Left kidney (tissue), 2 donors: ENCODE data around the gene NPTXR. TPM values are rescaled to one million over a fixed set of nuclear protein-coding genes. Genes with fewer than 3 reads are reported as not detected.
A peak's percentile ranks its signal among the peaks of the same experiment; 100 is the strongest.
"Not testable (repeated sequence)": the region's sequence is repeated elsewhere in the genome, so short reads cannot be mapped to it uniquely, and the experiment has no call there.

Experiments
- DNase-seq: peaks from one replicate; pipeline ENCODE4 v3.0.0-alpha.2; 2013
- polyA plus RNA-seq: library from polyadenylated mRNA; unstranded; fragments of 120-200 nt; gene quantifications from one replicate; pipeline ENCODE4 v1.2.1, GENCODE V29; 2013; ENCODE audit not compliant: insufficient read length

NPTXR gene
- polyA plus RNA-seq, 1 donor = 4.2 TPM

DNA sequence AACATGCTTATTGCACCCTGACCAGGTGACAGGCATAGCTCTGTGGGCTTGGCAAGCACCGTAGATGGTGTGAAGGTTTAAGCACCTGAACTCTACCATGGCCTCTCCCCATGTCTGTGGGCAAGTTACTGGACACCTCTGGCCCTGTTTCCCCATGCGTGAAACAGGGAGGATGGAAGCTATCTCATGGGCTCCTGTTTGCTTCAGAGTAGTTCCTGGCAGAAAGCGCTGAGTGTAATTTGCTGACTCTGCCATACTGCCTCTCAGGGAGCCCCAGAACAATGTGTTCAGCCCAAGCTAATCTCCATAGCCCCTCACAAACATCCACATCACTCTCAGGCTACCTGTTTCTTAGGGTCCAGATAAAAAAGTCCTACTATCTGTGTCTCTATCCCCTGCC lies 25.8 kb upstream of the NPTXR start:
- DNase-seq = no peak

GRCh38 chr22:38868886-38869381 lies 25.1 kb upstream of the NPTXR start:
- peak; percentile 68 for DNase-seq

GRCh38 chr22:38868286-38868721 lies 24.5 kb upstream of the NPTXR start:
- no peak for DNase-seq

DNA sequence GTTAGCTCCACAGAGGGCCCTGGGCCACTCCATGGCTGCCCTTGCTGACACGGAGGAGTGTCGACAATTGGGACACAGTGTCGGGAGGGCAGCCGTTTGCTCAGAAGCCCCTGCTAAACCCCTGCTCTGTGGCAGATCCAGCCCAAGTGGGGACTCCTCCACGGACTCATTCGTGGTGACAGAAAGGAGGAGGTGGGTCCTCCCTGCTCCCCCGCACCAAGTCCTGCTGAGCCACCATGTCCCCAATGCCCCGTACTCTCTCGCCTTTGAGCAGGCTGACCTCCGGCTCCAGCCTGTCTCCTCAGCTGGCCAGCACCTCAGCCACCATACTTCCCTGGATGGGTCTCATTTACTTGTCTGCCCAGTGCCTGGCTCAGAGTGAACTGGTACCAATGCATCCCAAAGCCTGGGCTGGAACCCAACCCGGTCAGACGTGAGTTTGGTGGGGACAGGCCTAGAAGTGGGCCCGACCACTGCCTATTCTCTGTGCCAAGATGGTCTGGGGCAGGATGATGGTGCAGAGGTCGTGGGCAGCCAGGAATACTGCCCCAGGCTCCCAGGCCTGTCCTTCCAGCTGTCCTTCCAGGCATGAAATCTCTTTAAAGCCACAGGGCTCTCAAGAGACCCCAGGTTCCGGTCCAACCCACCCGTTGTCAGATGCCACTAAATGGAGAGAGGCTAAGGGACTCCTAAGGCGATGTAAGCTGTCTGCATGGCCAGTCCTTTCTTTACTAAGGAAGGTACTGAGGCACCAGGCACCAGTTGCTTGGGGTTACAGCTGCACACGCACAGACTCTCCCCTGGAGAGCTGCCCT lies 23.9 kb upstream of the NPTXR start:
- no peak for DNase-seq

DNA sequence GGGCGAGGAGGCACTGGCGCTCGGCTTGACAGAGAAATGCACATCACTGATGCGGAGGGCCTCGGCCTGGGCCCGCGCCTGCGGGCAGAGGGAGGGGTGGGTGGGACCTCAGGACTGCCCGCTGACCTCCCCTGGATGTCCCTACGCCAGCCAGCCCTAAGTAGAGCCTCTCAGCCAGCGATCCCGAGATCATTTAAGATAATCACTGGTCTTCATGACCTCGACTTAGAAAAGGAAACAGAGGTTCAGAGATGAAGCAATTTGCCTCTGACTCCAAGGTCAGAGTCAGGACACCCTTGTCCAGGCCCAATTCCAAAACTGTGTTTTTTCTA lies 23.3 kb upstream of the NPTXR start:
- DNase-seq = no peak

DNA sequence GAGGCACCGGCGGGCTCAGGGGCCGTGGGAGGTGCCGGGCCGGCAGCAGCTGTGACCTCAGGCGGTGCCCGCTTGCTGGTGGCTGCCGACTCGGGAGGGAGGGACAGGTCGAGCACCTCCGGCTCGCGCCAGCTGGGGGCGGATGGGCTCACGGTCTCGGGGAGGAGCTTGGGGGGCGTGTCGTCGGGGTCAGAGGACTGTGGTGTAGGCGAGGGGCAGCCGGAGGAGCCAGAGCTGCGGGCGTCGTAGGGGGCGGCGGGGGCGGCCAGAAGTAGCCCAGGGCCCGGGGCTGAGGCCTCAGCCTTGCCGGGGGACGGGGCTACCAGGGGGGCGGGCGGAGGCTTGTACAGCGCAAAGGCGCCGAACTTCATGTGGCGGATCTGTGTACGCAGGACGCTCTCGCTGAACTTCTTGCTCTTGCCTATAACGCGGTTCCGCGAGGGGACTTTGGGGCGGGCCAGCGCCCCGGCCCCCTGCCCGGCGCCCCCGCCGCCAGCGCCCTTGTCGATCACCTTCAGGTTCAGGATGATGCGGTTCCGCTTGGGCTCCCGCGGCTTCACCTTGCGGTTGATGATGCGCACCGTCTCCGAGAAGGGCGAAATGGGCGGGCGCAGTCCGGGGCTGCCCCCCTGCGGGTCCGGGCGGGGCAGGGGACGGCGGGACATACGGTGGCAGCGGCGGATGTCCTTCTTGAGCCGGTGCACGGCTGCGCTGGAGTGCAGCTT lies 22.7 kb upstream of the NPTXR start:
- peak; percentile 60 for DNase-seq

DNA sequence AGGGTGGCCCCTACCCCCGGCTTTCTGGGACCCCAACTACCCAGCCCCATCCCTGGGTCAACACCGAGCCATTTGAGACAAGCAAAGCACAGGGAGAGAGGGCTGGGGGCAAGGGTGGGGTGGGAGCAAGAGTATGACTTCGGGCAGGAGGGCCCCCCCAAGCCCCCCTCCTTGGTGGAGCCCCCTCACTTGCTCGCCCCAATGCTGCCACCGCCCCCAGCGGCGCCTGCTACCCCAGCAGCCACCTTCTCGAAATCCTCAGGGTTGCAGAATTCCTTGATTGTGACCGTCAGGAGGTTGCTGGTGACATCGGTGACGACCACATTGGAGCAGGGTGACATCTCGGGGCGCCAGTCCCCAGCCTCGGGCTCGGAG lies 22.2 kb upstream of the NPTXR start:
- DNase-seq = no peak

GRCh38 chr22:38865201-38866023 lies 21.6 kb upstream of the NPTXR start:
- DNase-seq = no peak

- DNase-seq = no peak
These were observed 20.7 kb upstream of the NPTXR start for GRCh38 chr22:38864361-38865191.

DNA sequence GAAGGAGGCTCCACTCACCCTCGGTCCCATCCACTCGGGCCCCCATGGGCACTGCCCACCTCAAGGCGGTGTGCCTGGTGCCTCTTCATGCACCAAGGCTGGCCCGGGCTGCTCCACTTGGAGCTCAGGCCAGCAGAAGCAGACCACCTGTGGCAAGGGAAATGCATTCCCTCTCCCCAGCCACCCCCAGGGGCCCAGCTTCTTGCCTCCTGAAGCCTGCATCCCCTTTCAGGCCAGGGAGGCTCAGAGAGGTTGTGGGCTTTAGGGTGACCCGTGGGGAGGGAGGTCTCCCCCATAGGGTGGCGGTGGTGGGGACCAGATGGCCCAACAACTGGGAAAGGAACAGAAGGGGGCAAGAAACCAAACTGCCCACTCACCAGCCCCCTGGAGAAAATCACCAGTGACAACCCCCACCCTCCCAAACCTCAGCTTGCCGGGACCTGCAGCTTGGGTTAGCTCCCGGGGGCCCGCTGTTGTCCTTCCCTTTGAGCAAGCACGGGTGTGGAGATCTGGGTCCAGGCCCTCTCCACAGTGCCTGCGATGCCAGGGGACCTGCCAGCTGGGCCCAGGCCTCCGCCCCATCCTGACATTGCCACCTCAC lies 19.8 kb upstream of the NPTXR start:
- DNase-seq = no peak

DNA sequence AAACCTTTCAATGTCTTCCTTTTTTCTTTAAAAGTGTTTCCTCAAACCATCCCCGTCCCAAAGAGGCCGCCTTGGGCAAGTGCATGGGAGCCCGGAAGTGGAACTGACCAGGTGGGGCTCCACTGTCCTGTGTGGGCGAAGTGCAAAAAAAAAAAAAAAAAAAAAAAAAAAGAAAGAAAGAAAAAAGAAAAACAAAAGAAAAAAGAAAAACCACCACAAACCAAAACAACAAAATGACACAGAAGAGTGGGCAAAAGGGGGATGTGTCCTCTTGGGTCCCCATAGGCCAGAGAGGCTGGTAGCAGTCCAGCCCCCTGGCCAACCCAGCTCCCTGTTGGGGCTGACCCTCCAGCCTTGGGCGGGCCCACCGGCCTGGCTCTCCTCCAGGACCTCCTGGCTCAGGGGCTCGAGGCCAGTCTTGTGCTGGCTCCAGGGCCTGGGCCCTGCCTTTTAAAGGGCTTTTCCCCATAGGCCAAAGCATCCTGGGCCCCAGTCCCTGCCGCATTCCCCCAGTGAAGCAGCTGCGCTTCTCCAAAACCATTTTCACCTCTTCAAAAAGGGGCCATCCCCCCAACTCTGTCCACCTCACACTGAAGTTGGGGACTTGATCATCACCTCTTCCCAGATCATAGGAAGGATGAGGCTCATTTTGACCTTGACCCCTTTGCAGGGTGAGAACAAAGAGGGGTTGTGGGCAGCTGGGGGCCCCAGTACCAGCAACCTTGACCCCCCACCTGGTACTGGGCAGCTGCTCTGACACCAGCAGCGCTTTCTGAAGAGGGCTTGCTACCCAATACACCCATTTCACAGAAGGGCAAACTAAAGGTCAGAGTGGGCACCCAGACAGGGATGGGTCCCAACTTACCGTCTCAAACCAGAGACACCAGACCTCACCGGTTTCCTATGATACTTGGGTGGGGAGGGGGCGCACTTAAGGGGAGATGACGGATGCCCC lies 18.8 kb upstream of the NPTXR start:
- DNase-seq = no peak

DNA sequence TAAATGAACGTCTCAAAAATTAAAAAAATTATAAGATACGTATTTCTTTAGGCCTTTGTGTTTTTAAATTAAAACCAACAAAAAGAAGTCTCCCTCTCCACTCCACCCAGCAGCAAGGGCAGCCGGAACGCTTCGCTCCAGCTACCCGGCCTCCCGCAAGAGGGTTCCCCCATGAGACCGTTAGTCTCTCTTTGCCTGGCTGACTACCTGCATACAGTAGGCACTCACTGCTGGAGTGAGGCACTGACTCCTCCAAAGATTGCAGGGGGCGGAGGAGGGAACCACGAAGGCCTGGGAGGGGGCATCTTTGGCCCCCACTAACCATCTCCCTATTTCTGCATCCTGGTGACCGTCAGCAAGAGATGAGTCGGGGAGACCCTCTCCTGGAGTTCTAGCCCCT lies 18.1 kb upstream of the NPTXR start:
- DNase-seq = no peak

GRCh38 chr22:38861170-38861876 lies 17.5 kb upstream of the NPTXR start:
- DNase-seq = no peak

DNA sequence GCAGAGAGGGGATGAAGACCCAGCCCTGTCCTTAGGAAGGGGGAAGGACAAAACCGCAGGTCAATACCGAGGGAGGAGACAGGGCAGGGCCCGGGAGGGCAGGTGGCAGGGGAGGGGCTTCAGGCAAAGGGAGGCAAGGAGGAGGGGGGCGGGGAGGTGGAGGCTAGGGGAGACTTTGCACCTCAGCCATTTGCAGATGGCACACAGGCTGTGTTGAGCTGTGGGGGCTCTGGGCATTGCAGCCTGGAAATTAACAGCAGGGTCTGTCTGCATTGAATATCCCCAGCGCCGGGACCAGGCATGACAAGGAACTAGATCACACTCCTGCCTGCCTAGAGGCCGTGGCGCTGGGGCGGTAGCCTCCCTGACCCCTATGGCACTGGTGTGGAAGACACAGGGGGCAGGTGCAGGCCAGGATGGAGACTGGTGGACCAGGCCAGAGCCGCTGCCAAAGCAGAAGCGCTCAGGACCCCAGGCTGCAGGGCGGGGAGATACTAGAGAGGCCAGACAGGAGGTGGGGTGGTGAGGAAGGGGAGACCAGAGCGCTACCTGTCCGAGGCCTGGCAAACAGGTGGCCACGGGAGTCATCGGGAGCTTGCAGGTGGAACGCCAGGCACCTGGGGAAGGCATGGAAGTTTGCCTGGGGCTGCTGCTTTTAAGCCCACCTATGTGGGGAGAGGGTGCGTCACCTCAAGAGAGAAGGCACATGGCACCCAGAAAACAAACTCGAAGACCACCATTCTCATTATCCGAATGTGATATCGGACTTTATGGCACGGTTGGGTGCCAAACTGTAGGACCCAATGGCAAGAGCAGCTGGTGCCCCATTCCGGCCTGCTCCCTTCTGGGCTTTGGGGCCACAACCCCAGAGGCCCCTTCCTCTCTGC lies 16.7 kb upstream of the NPTXR start:
- no peak for DNase-seq

DNA sequence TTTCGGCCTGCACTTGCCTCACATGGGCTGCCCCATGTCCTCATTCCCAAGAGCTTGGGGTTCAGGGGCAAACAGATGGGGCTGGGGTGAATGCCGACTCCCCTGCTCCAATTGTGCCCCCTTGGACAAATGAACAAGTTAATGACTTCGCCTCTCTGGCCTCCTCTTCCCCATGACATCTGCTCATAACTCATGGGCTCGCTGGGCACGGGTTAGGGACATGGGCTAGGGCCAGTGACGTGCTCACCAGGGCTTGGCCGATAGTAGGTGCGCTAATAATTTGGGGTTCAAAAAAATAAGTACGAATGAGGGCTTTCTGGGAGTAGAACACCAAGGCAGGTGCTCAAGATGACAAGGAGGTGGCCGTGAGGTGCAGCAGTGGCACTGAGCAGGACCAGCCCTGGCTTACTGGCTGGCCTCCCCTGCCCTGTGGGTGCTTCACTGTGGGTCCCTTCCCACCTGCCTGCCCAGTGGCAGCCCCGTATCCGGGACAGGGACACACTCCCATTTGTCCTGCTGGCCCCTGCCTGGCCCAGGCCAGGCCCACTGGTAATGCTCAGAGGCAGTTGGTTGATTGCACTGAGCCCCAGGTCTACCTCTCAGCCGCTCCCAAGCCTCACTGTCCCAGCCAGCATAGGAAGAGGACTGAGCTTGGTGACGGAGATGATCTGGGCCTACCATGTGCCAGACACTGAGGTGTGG lies 15.9 kb upstream of the NPTXR start:
- no peak for DNase-seq

GRCh38 chr22:38858492-38858891 lies 14.7 kb upstream of the NPTXR start:
- no peak for DNase-seq

DNA sequence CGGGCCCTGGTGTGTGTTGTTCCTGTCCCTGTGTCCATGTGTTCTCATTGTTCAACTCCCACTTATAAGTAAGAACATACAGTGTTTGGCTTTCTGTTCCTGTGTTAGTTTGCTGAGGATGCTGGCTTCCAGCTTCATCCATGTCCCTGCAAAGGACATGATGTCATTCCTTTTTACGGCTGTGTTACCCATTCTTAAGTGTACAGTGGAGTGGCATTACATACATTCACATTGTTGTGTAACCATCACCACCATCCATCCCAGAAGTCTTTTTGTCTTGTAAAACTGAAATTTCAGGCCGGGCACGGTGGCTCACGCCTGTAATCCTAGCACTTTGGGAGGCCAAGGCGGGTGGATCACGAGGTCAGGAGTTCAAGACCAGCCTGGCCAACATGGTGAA lies 10.6 kb upstream of the NPTXR start:
- DNase-seq = not testable (repeated sequence)

- DNase-seq = not testable (repeated sequence)
These were observed 10.1 kb upstream of the NPTXR start for GRCh38 chr22:38853883-38854282.
